GM21619 (cell line): ENCODE data around the gene KPTN.
"Not testable (repeated sequence)": the region's sequence is repeated elsewhere in the genome, so short reads cannot be mapped to it uniquely, and the experiment has no call there.

Experiments
- ATAC-seq: cut with Tn5 transposase; IDR thresholded peaks from one replicate; pipeline ENCODE4 v1.9.1; 2021; ENCODE audit not compliant: unreplicated experiment

Gene KPTN

DNA sequence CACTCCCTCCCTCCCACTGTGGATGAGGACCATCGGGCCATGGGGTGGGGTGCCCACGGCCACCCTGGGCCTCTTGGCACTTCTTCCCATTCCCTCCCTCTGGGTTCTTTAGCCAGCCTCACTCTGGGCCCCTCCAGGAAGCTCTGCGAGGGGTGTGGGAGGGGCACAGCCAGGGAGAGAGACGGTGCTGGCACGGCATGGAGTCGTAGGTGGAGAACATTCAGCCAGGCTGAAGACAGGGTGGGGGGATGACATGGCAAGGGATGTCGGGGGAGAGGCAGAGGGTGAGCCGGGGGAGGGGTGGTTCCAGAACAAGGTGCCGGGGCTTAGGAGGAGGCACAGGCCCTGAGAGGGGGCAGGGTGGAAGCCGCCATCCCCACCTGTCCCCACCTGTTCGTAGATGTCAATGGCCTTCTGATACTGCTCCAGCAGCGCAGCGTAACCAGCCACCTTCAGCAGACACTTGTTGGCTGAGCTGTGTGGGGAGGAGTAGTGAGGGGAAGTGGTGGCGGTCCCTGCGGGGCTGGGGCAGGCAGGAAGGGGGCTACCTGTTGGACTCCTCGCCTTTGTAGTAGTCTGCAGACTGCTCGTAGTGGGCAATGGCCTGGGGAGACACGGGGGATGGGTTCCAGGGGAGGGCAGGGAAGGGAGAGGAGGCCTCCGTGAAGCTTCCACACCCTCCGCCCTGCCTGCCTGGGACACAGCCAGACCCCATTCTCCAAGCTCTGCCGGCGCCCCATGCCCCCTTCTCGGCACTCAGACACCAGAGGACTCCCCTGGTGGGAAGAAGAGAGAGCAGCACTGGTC is 8.8 kb upstream of the KPTN start:
- ATAC-seq, result no peak

DNA sequence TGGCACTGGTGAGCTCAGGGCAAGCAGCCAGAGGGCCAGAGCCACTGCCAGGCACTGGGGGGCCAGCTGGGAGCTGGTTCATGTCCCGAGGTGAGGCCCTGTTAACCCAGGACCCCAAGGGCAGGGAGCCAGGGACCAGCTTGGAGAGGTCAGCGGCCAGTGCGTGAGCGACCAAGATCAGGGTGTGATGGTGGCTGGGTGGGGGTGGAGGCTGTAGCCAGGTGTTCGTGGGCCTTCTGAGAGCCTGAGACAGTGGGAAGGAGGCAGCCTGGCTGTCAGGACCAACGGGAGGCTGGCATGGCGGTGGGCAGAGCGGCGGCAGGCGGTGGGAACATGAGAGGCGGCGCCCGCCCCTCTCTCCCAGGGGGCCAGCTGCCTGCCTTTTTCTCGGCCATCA is 8.1 kb upstream of the KPTN start:
- no peak for ATAC-seq

DNA sequence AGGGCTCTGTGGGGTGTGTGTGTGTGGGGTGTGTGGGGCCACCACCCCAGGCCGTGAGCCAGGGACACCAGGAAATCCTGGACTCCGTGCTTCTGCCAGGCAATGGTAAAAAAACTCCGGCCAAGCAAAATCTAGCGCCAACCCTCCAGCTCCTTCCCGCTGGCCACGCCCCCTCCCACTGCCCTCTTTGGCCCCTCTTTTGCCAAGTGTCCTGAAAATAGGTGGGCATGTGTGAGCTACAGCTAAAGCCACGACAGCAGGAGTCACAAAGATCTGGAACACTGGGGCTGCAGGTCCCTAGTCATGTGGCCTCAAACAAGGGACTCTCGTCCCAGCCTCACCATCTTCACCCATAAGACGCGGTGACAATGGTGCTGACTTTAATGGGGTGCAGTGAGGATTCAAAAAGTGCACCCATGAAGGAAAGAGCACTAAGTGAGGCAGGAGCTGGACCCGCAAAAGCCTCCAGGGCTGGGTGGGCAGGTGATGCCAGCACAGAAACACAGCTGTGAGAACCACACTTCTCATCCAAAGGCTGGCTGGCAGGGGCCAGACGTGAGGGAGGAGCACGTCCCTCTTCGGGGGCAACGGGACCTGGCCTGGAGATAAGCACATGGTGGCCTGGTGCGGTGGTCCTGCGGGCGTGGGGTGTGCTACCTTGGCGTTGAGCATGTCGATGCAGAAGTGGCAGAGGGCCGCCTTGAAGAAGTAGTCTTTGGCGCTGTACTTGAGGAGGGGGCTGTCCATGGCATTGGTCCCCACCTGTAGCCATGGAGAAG is 7.5 kb upstream of the KPTN start:
- no peak for ATAC-seq

DNA sequence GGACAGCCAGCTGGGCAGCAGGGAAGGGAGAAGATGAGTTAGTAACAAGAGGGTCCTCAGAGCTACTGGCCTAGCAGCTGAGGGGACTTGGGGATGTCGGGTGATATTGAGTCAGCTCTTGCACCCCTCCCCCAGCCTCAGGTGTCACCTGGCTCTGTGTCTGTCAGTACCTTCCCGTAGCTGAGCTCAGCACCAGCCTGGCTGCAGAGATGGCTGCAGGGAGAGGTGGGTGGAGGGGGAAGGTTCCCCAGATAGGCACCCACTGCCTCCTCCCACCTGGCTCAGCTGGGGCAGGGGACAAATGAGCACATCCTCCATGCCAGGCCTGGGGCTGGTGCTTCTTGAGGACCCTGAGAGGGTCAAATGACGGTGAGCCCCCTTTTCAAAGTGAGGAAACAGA is 6.8 kb upstream of the KPTN start:
- ATAC-seq, result no peak

DNA sequence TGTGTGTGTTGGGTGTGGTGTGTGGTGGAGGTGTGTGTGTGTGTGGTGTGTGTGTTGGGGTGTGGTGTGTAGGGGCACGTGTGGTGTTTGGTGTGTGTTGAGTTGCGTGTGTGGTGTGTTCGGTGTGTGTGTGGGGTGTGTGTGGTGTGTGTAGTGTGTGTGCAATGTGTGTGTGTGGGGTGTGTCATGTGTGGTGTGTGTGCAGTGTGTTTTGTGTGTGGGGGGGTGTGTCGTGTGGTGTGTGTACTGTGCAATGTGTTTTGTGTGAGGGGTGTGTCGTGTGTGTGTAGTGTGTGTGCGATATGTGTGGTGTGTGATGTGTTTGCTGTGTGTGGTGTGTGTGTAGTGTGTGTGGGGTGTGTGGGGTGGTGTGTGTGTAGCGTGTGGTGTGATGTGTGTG is 6.0 kb upstream of the KPTN start:
- no peak for ATAC-seq

DNA sequence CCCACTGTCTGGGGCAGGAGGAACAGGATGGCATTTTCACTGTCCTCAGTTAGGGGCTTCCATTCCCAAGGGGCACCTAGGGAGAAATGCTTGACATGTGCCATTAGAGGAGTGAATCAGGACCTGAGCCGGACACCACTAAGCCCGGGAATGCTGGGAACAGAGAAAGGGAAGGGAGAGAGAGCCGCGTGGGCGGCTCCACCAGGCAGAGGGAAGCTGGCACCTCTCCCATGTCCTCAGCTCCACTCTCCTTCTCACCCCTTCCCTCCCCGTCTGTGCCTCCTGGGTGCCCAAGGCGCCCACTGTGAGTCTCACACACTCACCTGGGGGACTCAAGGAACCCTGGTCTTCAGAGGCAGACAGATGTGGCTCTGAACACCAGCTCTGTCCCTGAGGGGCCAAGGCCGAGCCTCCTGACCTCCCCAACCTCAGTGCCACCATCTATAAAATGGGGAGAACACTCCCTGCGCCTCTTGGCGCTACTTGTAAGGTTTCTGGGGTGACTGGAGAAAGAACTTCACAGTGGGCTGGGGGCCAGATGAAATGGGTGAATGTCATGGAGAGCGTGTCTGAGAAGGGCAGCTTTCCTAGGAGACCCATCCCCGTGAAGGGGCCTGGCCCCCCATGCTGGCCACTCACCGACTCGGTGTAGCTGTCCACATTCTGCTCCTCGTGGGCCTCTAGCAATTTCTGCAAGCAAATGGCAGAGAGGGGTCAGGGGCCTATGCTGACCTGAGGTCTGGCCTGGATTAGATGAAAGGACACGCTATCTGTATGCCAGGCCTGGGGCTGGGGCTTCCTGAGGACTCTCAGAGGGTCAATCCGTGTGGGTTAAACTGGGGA is 5.3 kb upstream of the KPTN start:
- ATAC-seq, result no peak

DNA sequence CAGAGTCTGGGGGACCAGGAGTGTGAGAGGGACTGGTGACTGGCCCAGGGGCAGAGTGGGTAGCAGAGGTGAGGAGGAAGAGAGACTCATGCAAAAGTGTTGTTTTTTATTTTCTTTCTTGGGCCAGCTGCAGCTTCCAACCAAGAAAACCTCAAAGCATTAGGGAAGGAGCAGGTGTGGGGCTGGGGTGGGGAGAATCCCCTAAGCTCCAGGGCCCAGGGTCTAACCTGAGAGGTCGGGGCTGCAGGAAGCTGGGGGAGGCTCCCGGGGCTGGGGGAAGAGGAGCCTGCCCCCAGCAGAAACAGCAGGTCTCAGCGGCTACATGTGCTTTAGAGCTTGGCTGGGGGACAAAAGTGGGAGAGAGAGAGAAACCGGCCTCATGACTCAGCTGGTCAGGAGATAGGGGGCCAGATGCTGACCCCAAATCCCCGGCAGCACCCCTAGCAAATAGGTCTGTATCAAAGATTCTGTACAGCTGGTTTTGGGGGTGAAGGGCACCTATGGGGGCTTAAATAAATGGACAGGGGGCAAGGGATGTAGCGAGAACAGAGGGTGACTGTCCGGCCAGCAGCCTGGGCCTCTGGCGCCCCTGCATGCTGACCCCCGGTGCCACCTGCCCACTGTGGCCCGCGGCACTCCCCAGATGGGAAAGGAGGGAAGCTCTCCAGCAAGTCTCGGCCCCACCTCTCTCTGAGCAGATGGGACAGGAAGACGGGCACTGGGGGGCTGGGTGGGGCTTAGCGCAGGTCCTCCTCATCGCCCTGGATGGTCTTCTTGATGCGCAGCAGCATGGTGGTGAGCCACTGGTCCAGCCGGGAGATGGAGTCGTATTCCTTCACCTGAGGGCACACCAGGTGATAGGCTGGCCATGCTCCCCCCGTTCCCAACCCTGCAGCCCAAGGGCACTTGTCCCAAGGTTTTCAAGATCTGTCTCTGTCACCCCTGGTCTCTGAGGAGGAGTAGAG is 3.8 kb upstream of the KPTN start:
- ATAC-seq, result no peak

DNA sequence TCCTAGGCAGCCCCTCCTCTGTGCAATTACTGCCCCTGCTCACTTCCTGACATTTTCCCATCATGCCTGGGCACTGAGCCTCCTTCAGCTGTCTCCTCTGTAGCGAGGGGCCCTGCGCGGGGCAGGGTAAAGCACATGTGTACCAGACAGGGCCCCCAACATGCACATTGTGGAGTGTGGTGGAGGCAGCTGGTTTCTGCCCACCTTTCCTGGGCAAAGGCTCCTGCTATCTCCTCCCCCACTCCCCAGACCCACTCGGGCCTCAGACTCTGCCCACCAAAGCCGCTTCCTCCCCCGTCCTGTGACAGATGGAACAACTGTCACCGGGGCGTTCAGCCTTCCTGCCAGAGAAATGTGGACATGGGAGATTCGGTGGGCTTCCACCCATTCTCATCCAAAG is 2.9 kb upstream of the KPTN start:
- ATAC-seq, result no peak

DNA sequence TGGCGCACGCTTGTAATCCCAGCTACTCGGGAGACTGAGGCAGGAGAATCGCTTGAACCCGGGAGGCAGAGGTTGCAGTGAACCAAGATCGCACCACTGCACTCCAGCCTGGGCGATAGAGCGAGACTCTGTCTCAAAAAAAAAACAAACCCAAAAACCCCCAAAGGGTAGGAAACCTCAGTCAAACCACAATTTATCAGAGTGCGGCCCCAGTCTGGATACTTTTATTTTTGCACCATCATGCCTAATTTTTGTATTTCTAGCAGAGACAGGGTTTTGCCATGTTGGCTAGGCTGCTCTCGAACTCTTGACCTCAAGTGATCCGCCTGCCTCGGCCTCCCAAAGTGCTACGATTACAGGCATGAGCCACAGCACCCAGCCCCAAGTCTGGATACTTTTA is 2.2 kb upstream of the KPTN start:
- ATAC-seq, result not testable (repeated sequence)

DNA sequence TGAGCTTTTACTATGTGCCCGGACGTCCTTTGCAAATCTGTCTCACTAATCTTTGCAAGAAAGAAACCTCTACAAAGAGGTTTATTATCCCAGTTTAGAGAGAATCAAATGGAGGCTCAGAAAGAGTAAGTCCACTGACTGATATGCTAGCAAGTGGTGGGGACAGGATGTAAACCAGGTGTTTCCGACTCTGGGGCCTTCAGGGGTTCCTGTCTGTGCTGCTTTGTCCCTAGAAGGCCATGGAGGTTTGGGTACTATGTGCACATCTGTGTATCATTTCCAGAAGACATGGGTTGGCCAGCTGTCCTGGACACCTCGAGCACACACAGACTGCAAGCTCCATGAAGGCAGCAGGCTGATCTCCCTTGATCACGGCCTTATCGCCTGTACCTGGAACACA is 1.2 kb upstream of the KPTN start:
- ATAC-seq, result no peak

DNA sequence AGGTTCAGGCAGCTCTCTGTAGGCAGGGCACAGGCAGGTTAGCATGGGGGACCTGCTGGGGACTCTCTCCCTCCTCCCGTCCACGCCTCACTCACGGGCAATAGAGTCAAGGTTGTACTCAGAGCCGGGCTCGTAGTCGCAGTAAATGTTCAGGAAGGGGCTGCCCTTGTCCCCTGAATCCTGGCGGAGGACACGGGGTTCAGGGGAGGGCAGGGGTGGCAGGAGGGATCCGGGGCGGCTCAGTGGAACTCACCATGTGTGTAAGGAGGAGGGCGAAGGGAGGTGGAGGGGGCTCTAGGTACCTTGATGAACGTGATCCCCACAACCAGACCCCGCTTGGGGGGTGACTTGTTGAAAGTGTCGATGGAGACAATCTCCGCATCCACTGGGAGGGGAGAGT is 819 bp downstream of the KPTN start:
- ATAC-seq, result no peak

DNA sequence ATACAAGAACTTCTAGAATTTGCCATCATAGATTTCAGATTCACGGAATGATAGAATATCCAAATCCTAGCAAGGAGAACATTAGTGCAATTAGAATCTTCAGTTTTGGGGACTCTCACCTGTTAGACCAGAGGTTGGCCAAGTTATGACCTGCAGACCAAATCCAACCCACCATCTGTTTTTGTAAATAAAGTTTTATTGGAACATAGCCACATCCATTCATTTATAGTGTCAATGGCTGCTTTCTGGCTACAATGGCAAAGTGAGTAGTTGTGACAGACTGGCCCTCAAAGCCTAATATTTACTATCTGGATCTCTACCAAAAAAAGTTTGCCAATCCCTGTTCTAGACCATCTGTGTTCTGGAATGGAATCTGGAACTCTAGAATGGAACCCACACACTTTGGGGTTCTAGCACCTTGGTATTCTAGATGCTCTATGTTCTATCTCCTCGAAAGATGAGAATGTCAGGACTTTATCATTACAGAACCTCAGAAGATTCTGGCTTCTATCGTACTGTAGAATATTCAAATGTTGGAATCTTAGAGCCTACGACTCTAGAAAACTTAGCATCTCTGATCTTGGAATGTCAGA is 2.5 kb downstream of the KPTN start:
- ATAC-seq, result no peak

DNA sequence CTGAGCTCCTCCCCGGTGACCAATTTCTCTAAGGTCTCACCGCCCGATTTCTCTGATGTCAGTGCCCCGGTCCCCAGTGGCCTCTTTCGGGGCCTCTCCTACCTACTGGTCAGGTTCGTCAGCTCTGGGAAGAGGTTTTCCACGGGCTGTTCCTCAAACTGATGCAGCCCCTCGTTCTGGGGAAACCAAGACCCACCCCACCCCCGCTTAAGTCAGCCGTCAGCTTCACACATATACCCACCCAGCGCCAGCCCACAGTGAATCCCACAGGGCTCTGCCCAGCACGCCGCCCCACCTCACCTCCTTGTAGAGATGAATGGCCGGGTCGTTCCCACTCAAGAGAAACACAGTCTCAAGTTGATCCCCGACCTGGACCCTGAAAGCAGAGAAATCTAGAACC is 3.4 kb downstream of the KPTN start:
- no peak for ATAC-seq

DNA sequence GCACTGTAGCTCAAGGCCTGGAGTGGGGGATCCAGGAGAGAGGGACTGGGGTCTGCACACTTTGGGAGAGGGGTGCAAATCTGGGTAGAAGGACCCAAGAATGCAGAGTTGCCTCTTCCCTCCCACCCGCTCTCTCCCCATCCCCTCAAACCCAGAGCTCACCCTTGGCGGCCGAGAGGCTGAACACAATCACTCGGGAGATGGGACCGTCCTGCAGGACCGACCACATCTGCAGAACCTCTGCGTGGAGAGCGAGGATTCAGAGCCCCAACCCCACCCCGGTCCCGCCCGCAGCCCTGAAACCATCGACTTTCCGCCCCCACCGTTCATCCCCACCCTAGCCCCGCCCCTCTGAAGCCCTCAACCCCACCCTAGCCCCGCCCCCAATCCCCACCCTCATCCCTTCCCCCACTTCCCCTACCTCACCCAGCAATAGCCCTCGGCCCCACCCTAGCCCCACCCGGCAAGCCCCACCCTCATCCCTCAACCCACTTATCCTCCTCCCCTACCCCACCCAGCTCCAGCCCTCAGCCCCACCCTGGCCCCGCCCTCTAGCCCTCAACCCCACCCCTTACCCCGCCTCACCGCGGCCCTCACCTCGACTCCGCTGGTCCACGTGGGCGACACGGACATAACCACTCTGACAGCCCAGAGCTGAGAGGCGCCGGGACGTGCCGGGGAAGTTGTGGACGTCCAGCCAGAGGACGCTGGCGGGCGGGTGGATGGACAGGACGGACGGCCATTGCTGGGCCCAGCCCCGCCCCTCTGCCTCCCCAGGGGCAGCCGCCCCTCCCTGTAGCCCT is 4.1 kb downstream of the KPTN start:
- ATAC-seq, result no peak

DNA sequence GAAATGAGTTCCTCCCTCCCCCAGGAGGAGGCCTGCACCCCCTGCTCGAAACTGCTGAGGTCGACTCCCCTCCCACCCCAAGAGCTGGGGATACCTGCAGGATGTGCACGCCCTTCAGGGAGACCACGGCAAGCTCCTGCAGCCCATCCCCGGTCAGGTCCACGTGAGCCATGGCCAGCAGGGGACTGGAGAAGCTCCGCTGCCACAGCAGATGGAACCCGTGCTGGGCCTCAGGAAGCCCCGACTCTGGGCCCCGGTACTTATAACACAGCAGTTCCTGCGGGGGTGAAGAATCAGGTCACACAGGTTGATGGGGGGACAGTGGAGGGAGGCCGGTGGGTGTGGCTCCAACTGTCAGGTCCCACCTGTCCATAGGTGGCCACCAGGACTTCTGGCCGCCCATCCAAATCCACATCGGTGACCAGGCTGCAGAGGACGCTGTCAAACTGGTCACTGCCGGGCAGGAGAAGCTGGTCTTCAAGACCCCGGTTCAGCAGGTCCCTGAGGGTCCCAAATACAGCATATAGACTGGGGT is 7.5 kb downstream of the KPTN start:
- ATAC-seq, result no peak

DNA sequence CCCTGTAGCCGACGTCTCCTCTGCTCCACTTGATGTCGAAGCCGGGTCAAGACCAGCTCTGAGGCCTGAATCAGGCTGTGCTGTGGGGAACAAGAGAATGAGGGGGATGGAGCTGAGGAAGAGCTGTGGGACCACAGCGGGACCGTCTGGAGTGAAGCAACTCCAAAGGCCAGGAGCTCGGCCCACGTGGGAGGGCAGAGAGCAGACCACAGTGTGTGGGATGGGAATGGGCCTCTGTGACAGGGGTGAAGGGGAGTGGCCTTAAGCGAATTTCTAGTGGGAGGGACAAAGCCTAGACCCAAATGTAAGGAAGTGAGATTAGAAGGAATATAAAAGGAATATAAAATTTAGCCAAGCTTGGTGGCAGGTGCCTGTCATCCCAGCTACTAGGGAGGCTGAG is 8.6 kb downstream of the KPTN start:
- no peak for ATAC-seq

DNA sequence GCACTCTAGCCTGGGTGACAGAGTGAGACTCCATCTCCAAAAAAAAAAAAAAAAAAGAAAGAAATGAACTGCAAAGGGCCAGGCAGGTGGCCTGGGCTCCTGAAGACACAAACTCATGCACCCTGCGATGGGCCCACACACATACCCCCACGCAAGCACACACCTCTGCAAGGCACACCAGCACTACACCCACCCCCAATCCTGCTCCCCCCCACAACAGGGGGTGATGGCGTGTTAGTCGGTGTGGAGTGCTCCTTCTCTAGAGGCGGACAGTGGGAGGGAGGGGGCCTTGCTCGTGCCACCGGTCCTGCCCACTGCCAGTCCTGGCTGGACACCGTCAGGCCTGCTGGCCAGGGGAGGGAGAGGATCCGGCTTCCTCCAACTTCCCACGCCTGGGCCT is 10.7 kb downstream of the KPTN start:
- no peak for ATAC-seq

DNA sequence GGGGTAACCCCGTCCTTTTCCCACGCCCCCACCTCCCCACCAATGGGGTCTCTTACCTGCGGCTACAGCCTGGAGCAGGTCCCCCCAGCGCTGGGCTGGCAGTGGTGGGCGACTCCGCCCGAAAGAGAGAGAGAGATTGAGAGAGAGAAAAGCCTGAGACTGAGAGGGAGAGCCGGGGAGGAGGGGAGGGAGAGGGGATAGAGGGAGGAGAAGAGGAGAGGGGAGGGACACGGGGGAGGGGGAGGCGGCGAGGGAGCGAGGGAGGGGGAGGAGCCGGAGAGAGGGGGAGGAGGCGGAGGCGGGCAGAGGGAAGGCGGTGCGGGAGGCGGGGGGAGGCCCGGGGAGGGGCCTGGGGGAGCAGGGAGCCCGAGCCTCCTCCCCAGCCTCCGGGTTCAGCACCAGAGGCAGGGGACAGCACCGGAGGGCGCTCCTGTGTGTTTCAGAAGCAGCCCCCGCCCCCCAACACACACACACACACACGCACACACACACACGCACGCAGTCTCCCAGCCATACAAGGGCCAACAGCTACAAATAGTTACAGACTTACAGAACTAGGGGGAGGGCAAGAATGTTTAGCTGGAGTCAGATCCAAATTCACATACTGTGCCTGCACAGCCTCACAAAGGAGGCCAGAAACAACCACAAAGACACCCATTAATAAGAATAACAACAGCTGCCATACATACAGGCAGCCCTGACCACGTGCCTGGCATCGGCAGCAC is 12.1 kb downstream of the KPTN start, which contains the start of gene SLC8A2:
TSS of gene SLC8A2 (minus strand) at position 161 of the 725 bp plus-strand sequence. CDS start 5,490 bp downstream, outside the sequence.
- no peak for ATAC-seq
